Colonic mucosa (tissue), 4 donors: ENCODE measurements around the gene TRPV6. TPM values are rescaled to one million over a fixed set of nuclear protein-coding genes. Genes with fewer than 3 reads are reported as not detected.

Source experiments
- DNase-seq: peaks from one replicate; pipeline ENCODE4 v3.0.0-alpha.2; 2020
- H3K27ac ChIP-seq: fragments of 200-600 bp; one replicate; pipeline ENCODE4 v1.8.0; 2021
- H3K27me3 ChIP-seq: fragments of 200-600 bp; one replicate; pipeline ENCODE4 v1.8.0; 2021
- H3K36me3 ChIP-seq: fragments of 200-600 bp; one replicate; pipeline ENCODE4 v1.8.0; 2021
- H3K4me1 ChIP-seq: fragments of 200-600 bp; one replicate; pipeline ENCODE4 v1.8.0; 2021; ENCODE audit warnings: mild to moderate bottlenecking
- H3K4me3 ChIP-seq: fragments of 200-600 bp; one replicate; pipeline ENCODE4 v1.8.0; 2021
- H3K9ac ChIP-seq, 2 donors: one replicate each; pipeline ENCODE4 v1.7.0; 2013; ENCODE audit warnings: control low read depth in 2 of 2, low read depth in 2 of 2, low read length in 2 of 2
- H3K9me3 ChIP-seq: fragments of 200-600 bp; one replicate; pipeline ENCODE4 v1.8.0; 2021
- intact Hi-C: fragments of 100-400 bp; cut with DNase I; formaldehyde crosslinking; loops from one replicate; pipeline ENCODE4 v1.14.1; 2022
- total RNA-seq, 2 donors: library from RNA; stranded (reverse); fragmentation: NEBNext Ultra II Directional in 1 of 2; extraction: Animal tissue kit (Norgen Biotek cat#: 25700) in 1 of 2; gene quantifications; one replicate each; pipeline ENCODE4 v1.2.1, GENCODE V29; 2021
- TF ChIP-seq, protein P1 (sequence below): fragments of 200-600 bp; IDR thresholded peaks from one replicate; pipeline ENCODE4 v1.8.0; 2022; ENCODE audit warnings: antibody characterized with exemption, mild to moderate bottlenecking
- donor health status: healthy.
- donor health status: DM: no; HTN: no; CAD: no.
- donor health status: DM: no; HTN: no; CAD: no.

TRPV6 gene
- total RNA-seq, 2 donors from 2014 or later: 0.05 to 0.61 TPM

GRCh38 chr7:142889816-142890215 lies 4.3 kb upstream of the TRPV6 start:
- Histone ChIP-seq H3K36me3 (no peaks in the 10 kb centered on the region), H3K9ac (no peak overlapping the region), H3K27me3 (no peaks in the 10 kb centered on the region), H3K27ac (no peak overlapping the region), H3K4me1 (no peaks in the 10 kb centered on the region), H3K4me3 (no peak overlapping the region), H3K9me3 (no peaks in the 10 kb centered on the region)
- no peak for DNase-seq
- intact Hi-C loops: no loop called here
- TF ChIP-seq, protein P1, sequence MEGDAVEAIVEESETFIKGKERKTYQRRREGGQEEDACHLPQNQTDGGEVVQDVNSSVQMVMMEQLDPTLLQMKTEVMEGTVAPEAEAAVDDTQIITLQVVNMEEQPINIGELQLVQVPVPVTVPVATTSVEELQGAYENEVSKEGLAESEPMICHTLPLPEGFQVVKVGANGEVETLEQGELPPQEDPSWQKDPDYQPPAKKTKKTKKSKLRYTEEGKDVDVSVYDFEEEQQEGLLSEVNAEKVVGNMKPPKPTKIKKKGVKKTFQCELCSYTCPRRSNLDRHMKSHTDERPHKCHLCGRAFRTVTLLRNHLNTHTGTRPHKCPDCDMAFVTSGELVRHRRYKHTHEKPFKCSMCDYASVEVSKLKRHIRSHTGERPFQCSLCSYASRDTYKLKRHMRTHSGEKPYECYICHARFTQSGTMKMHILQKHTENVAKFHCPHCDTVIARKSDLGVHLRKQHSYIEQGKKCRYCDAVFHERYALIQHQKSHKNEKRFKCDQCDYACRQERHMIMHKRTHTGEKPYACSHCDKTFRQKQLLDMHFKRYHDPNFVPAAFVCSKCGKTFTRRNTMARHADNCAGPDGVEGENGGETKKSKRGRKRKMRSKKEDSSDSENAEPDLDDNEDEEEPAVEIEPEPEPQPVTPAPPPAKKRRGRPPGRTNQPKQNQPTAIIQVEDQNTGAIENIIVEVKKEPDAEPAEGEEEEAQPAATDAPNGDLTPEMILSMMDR: no peak

GRCh38 chr7:142887282-142888015 lies 1.9 kb upstream of the TRPV6 start:
- Histone ChIP-seq H3K27ac (no peak overlapping the region), H3K36me3 (no peaks in the 10 kb centered on the region), H3K4me3 (no peak overlapping the region), H3K9ac (no peak overlapping the region), H3K9me3 (no peaks in the 10 kb centered on the region), H3K4me1 (no peaks in the 10 kb centered on the region), H3K27me3 (no peaks in the 10 kb centered on the region)
- no peak for DNase-seq
- TF ChIP-seq, protein P1: no peak
- intact Hi-C loops: no loop called here

GRCh38 chr7:142886866-142887265 lies 1.3 kb upstream of the TRPV6 start:
- DNase-seq: no peak

DNA sequence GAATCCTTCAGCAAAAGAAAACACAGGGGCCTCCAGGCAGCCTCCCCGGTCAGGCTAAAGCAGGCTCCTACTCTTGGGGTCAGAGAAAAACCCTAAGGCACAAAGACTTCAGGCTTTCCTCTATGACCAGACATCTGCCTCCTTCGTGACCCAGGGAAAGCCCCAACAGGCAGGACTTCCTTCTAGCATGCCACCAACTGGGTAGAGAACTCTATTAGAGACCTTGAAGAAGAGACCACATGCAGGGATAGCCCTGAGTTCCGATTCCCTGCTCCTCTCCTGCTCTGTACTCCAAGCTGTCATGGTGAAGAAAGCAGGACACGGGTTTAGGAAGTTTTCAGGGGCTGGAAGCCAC lies 1.3 kb downstream of the TRPV6 start:
- TF ChIP-seq, protein P1: no peak
- DNase-seq: no peak
- no peaks in the 10 kb centered on the region for H3K27me3 ChIP-seq
- H3K27ac ChIP-seq: no peak overlapping the region
- H3K9me3 ChIP-seq: no peaks in the 10 kb centered on the region
- H3K9ac ChIP-seq: no peak overlapping the region
- H3K4me1 ChIP-seq: no peaks in the 10 kb centered on the region
- intact Hi-C loops: loop anchor here (5.0 kb wide), 1 partner anchor 118 kb away; no protein-coding TSS in a partner anchor
- H3K36me3 ChIP-seq: no peaks in the 10 kb centered on the region
- no peak overlapping the region for H3K4me3 ChIP-seq

More at GRCh38 chr7:142886866-142887265, 1.3 kb upstream of the TRPV6 start:
- no peaks in the 10 kb centered on the region for H3K9me3 ChIP-seq
- H3K4me1 ChIP-seq: no peaks in the 10 kb centered on the region
- no peak overlapping the region for H3K27ac ChIP-seq
- H3K4me3 ChIP-seq: no peak overlapping the region
- no peak overlapping the region for H3K9ac ChIP-seq
- intact Hi-C loops: no loop called here
- H3K36me3 ChIP-seq: no peaks in the 10 kb centered on the region
- TF ChIP-seq, protein P1: no peak
- H3K27me3 ChIP-seq: no peaks in the 10 kb centered on the region

GRCh38 chr7:142883571-142884285 lies 1.8 kb downstream of the TRPV6 start:
- DNase-seq: no peak
- Histone ChIP-seq H3K9me3 (no peaks in the 10 kb centered on the region), H3K4me3 (no peak overlapping the region), H3K27ac (no peak overlapping the region), H3K27me3 (no peaks in the 10 kb centered on the region), H3K4me1 (no peaks in the 10 kb centered on the region), H3K36me3 (no peaks in the 10 kb centered on the region), H3K9ac (no peak overlapping the region)
- TF ChIP-seq, protein P1: no peak
- intact Hi-C loops: loop anchor here (5.0 kb wide), 1 partner anchor 119 kb away; no protein-coding TSS in a partner anchor
